ENCODE results near the gene NOVA1.

The NOVA1 gene

GRCh38 chr14:26594148-26594547 is 3.7 kb downstream of the NOVA1 start:
- no peak for DNase-seq (ENCODE audit: low spot score)

- DNase-seq (ENCODE audit: low spot score): no peak
Observed at GRCh38 chr14:26593357-26593756, 4.5 kb downstream of the NOVA1 start.

DNA sequence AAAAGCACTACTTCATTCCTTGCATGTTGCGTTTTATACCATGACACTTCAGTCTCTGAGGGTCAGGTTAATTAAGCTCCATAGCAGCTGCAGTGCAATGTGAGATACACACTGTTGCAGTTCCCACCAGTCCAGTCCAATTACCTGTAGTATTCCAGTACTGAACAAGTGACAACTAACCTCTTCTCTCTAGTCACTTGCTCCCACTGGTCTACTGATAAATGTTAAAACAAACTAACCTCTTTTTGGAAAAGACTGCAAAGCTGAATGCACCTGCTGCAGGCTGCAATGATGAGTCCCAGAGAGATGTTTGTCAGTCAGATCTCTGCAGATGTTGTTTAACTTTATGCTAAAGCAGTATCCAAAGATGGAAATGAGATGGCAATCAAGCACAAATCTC is 7.9 kb downstream of the NOVA1 start:
- DNase-seq (ENCODE audit: low spot score): no peak

DNA sequence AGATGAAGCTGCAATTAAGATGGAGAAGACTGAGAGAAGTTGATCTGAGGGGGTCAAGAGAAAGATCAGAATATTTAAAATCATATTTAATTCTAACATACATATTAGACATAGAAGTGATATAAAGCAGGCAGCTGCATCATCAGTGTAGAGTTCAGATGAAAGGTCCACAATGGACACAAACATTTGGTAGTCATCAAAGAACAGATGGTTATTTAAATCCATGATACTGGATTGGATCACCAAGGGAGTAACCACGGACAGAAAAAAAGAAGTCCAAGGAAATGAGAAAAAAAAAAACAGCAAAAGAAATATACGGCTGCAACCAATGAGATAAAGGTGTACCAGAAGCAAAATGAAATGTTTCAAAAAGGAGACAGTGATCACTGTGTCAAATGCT is 20.1 kb downstream of the NOVA1 start:
- DNase-seq (ENCODE audit: low spot score): no peak

- no peak for DNase-seq (ENCODE audit: low spot score)
Observed at GRCh38 chr14:26554069-26554772, 43.6 kb downstream of the NOVA1 start.

DNA sequence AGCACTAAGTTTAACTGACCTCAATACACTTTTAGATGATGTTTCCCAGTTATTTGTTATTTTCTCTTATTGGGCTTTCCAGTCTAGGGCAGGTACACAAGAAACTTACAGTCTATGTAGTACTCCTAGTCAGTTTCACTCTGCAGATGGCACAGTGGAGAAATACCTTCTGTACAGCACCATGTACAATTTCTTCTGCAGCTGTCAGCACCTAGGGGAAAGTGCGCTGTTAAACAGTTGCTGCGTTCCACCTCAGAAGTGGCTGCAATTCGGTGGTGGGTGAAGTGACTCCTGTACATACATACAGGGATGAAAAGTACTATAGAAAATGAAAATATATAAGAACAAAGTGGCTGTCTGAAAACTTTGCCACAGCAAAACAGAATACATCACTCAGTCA is 48.3 kb downstream of the NOVA1 start:
- DNase-seq (ENCODE audit: low spot score): peak; percentile 1

DNA sequence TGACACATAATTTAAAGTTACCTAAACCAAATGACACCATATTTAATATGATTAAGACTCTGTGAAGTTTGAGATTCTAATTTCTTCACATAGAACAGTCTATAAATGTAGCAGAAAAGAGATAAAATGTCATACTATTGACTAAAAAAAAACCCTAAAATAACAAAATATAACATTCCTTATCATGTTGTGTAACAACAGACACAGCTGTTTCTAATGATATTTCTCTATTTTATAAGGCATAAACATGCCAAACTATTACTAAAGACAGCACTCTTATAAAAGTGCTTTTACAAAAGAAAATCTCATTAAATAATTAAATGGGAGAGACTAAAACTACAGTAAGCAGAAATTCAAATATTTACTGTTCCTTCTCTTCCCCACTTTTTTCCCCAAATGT is 49.4 kb downstream of the NOVA1 start:
- DNase-seq (ENCODE audit: low spot score): no peak

DNA sequence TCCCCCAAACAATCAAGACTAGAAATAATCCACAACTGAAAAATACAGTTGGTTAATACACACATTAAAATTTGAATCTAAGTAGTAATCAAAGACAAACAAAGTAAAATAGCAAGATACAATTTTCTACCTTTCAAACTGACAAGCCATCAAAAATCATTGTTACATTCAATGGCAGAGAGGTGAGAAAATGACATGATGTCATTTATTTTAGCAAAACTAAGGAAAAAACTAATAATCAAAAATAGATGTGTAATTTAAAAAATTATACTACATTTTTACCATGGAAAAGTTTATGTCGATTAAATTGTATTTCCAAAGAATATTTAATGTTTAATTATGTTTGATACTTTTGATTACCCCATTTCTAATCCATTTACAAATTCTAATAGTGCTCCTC is 59.7 kb downstream of the NOVA1 start:
- DNase-seq (ENCODE audit: low spot score): no peak

DNA sequence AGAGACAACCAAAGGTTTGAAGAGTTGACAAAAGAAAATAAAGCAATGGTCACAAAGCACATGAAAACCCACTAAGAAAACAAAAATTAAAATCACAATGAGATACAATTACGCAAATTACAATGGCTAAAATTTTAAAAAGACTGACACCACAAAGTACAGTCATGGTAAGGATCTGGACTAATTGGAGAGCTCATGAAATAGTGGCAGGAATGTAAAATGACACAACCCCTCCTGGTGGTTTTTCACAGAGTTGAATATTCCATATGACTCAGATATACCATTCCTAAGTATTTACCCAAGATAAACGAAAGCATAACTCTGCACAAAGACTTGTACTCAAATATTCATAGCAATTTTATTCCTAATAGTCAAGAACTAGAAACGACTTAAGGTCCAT is 65.9 kb downstream of the NOVA1 start:
- DNase-seq (ENCODE audit: low spot score): no peak

GRCh38 chr14:26528415-26529182 is 69.2 kb downstream of the NOVA1 start:
- DNase-seq (ENCODE audit: low spot score): no peak

GRCh38 chr14:26527095-26527494 is 70.7 kb downstream of the NOVA1 start:
- no peak for DNase-seq (ENCODE audit: low spot score)

- DNase-seq (ENCODE audit: low spot score): no peak
Observed at GRCh38 chr14:26526137-26526536, 71.7 kb downstream of the NOVA1 start.

GRCh38 chr14:26525085-26525484 is 72.7 kb downstream of the NOVA1 start:
- DNase-seq (ENCODE audit: low spot score): no peak

DNA sequence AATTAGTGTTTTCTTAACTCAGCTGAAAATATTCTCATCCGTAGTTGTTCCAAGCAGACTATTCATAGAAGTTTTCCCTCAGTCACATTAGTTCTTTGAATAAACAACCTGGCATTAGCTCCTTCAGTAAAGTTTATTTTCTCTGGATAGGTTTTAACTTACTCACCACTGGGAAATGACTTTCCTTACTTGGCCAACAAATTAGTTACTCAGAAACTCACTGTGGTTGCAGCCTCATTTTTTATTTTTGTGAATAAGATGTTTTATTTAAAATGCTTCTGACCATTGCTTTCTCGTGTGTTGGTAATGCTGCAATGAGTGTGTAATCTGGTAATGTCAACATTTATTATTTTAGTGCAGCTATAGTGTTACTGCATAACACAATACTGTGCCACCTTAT is 74.9 kb downstream of the NOVA1 start:
- DNase-seq (ENCODE audit: low spot score): no peak

DNA sequence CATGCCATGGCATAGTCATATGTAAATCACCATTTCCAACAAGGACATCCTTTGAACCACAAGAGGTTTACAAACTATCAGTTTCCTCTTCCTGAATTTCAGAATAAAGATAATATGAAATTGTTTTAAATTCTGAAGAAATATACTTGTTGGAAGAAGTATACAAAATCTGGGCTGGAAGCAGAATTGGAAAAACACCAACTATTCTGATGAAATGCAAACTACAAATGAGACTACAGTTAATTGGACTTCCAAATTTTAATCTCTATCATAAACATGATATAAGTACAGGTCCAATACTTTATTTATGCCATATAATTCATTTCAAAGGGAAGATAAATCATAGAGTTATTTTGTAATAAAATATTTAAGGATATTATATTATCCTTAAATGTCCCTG is 80.1 kb downstream of the NOVA1 start:
- no peak for DNase-seq (ENCODE audit: low spot score)

GRCh38 chr14:26500028-26500427 is 97.8 kb downstream of the NOVA1 start:
- DNase-seq (ENCODE audit: low spot score): no peak

- DNase-seq (ENCODE audit: low spot score): no peak
Observed at GRCh38 chr14:26499546-26499945, 98.3 kb downstream of the NOVA1 start.

GRCh38 chr14:26486922-26487321 is 110.9 kb downstream of the NOVA1 start:
- DNase-seq (ENCODE audit: low spot score): no peak

DNA sequence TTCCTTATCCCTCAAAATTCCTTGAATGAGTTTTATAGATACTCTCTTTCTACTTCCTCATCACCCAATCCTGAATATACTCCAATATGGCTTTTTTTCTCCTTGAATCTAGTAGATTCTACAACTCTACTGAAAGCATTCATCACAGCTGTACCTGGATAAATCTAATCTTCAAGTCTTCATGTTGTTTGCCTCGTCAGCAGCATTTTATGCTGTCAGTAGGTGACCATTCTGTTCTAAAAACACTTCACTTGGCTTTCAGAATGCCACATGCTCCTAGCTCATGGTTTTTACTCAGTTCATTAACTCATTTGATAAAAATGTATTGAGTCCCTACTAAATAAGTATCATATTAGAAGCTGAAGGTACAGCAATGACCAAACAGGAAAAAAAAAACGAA is 113.3 kb downstream of the NOVA1 start:
- DNase-seq (ENCODE audit: low spot score): no peak

GRCh38 chr14:26478967-26479366 is 118.9 kb downstream of the NOVA1 start:
- DNase-seq (ENCODE audit: low spot score): no peak

DNA sequence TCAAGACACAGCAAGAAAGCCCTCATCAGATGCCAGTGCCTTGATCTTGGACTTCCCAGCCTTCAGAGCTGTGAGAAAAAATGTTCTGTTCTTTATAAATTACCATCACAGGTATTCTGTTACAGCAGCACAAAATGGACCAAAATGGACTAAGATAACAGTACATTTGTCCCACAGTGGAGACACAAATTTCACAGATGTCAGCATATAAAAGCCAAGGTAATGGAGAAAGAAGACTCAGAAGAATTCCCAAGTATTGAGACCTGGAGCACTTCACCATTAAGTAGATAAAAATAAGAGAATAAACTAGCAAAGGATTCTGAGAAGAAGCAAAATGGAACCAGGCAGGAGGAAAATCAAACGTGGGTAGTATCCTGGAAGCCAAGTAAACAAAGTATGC is 131.0 kb downstream of the NOVA1 start:
- no peak for DNase-seq (ENCODE audit: low spot score)

DNA sequence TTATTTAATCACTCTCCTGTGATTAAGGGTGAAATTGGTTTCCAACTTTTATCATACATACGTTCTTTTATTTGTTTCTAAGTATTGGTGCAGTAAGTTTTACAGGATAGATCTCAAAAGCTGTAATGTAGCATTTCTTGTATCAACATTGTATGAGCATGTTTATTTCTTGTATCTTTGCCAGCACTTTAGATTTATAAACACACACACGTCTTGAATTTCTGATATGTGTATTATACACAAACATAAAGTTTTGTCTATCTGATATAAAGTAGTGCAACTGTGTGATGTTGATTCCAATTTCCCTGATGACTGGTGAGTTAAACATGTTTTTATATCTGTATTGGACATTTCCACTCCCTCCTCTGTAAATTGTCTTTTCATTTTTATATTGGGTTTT is 134.7 kb downstream of the NOVA1 start:
- no peak for DNase-seq (ENCODE audit: low spot score)

GRCh38 chr14:26454105-26454504 is 143.7 kb downstream of the NOVA1 start:
- no peak for DNase-seq (ENCODE audit: low spot score)
